OCI-LY7 (cell line): Measurements from ENCODE around the gene PRKN.

Experiments used
- EZH2phosphoT487 ChIP-seq: fragments of 200-600 bp; sonication (generic); IDR thresholded peaks from 2 replicates; pipeline ENCODE4 v1.6.1; 2018; ENCODE audit warnings: low read depth, borderline replicate concordance, mild to moderate bottlenecking, mixed run types, antibody characterized with exemption, low read length, moderate library complexity, mixed read lengths
- TF ChIP-seq, protein P1 (sequence below): fragments of 200-600 bp; sonication (generic); conservative IDR thresholded peaks from 2 replicates; pipeline ENCODE4 v1.5.1; 2014; ENCODE audit warnings: mild to moderate bottlenecking, antibody characterized with exemption, low read length, moderate library complexity, mixed read lengths

DNA sequence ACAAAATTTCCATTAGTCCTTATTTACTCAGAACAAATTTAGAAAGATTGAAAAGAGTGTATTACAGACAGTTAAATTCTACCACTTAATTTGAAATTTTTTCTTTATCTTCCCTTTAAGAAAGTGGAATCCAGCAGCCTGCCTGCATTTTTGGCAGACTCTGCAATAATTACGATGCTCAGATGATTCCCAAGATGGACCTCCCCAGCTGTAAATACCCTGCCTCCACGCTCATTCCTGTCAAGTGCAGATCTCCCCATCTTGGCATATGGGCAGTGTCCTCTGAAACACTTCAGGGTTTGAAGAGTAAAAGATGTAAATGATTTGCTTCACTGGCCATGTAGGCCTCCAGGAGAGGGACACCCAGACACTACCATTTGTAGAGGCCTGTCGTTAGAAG is 471.2 kb downstream of the PRKN start:
- TF ChIP-seq, protein P1, sequence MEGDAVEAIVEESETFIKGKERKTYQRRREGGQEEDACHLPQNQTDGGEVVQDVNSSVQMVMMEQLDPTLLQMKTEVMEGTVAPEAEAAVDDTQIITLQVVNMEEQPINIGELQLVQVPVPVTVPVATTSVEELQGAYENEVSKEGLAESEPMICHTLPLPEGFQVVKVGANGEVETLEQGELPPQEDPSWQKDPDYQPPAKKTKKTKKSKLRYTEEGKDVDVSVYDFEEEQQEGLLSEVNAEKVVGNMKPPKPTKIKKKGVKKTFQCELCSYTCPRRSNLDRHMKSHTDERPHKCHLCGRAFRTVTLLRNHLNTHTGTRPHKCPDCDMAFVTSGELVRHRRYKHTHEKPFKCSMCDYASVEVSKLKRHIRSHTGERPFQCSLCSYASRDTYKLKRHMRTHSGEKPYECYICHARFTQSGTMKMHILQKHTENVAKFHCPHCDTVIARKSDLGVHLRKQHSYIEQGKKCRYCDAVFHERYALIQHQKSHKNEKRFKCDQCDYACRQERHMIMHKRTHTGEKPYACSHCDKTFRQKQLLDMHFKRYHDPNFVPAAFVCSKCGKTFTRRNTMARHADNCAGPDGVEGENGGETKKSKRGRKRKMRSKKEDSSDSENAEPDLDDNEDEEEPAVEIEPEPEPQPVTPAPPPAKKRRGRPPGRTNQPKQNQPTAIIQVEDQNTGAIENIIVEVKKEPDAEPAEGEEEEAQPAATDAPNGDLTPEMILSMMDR: no peak
- no peak for TF ChIP-seq EZH2phosphoT487
